ENCODE measurements around the gene SLIT3. TPM values are rescaled to one million over a fixed set of nuclear protein-coding genes. Genes with fewer than 3 reads are reported as not detected.

SLIT3 gene
- total RNA-seq, 1 experiment from 2014 or later, result 0.10 TPM

DNA sequence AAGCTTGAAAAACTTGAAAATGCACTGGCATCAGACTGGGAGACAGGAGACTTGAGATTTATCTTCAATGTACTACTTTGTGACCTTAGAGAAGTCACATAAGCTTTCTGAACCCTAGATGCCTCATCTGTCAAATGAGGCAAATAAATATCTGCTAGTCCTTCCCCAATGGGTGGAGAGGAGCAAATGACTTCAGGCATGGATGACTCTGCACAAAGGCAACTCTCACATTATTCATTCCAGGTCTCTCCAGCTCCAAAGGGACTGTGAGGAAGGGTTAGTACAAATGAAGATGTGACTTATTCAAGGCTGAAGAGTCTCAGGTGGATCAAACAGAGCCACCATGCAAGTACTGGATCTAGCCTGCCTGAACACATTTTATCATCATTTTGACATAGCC lies 228.7 kb downstream of the SLIT3 start:
- H3K27ac ChIP-seq (ENCODE audit: low read depth, low read length), result no peak overlapping the region
- peaks cover 55% of the 10 kb centered on the region for H3K27me3 ChIP-seq (ENCODE audit: insufficient read depth, low read length)
- no TSS peak for BruUV-seq (replicated peaks)
- no peaks in the 10 kb centered on the region for H3K79me2 ChIP-seq (ENCODE audit: insufficient read depth, low read length)
- H3K9me2 ChIP-seq (ENCODE audit: insufficient read depth), result no peaks in the 10 kb centered on the region
- ChIA-PET RAD21 (ENCODE audit: low non-redundant PET in 1 of 2, low total read pairs in 2 of 2, uncharacterized antibody in 2 of 2, unreplicated experiment in 2 of 2) (no interaction called here), POLR2A (no interaction called here), CTCF (no interaction called here)
- H3K4me3 ChIP-seq (replicated peaks in 1 of 2; ENCODE audit: low read depth in 1 of 2, low read length in 2 of 2), result no peak overlapping the region
- no peak overlapping the region for H3K4me2 ChIP-seq (ENCODE audit: low read length)
- no peaks in the 10 kb centered on the region for H3K9me3 ChIP-seq (ENCODE audit: control insufficient read depth in 1 of 2, insufficient read depth in 1 of 2, low read depth in 1 of 2, low read length in 2 of 2)
- DNase-seq (ENCODE audit: low read depth, low spot score), result no peak
- ATAC-seq, result no peak
- no peak for TF ChIP-seq ZNF274 (IDR thresholded peaks at IDR 0.05; ENCODE audit: low read depth, low read length)
- no peak for TF ChIP-seq YY1 (IDR thresholded peaks at IDR 0.05; ENCODE audit: extremely low read depth, insufficient replicate concordance, low read depth, low read length)
- TF ChIP-seq REST (IDR thresholded peaks at IDR 0.05; ENCODE audit: low read depth), result no peak
- no peak for TF ChIP-seq JUND (IDR thresholded peaks at IDR 0.05)
- no peak for TF ChIP-seq CBX3 (IDR thresholded peaks at IDR 0.05; ENCODE audit: low read depth)
- no peak for TF ChIP-seq SP1 (IDR thresholded peaks at IDR 0.05; ENCODE audit: low read depth)
- no peak for TF ChIP-seq EZH2phosphoT487 (IDR thresholded peaks at IDR 0.05; ENCODE audit: borderline replicate concordance)
- TF ChIP-seq FOSL1 (IDR thresholded peaks at IDR 0.05; ENCODE audit: low read depth), result no peak
- TF ChIP-seq, protein P1, sequence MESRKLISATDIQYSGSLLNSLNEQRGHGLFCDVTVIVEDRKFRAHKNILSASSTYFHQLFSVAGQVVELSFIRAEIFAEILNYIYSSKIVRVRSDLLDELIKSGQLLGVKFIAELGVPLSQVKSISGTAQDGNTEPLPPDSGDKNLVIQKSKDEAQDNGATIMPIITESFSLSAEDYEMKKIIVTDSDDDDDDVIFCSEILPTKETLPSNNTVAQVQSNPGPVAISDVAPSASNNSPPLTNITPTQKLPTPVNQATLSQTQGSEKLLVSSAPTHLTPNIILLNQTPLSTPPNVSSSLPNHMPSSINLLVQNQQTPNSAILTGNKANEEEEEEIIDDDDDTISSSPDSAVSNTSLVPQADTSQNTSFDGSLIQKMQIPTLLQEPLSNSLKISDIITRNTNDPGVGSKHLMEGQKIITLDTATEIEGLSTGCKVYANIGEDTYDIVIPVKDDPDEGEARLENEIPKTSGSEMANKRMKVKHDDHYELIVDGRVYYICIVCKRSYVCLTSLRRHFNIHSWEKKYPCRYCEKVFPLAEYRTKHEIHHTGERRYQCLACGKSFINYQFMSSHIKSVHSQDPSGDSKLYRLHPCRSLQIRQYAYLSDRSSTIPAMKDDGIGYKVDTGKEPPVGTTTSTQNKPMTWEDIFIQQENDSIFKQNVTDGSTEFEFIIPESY (IDR thresholded peaks at IDR 0.05; ENCODE audit: extremely low read depth, insufficient replicate concordance, low read length), result no peak
- no peak for TF ChIP-seq CEBPB (IDR thresholded peaks at IDR 0.05; ENCODE audit: low read depth)
- TF ChIP-seq POLR2A (IDR thresholded peaks at IDR 0.05; ENCODE audit: borderline replicate concordance, extremely low read depth, insufficient read depth, insufficient read length), result no peak
- no peak for TF ChIP-seq EGR1 (IDR thresholded peaks at IDR 0.05; ENCODE audit: low read depth)
- no peak for TF ChIP-seq SIN3A (IDR thresholded peaks at IDR 0.05; ENCODE audit: low read depth)
- TF ChIP-seq CTCF (IDR thresholded peaks at IDR 0.05 in 2 of 3, conservative IDR thresholded peaks at IDR 0.05 in 1 of 3; ENCODE audit: borderline replicate concordance in 1 of 3, insufficient read depth in 1 of 3, low read depth in 2 of 3, low read length in 2 of 3), result no peak
- TF ChIP-seq EZH2 (IDR thresholded peaks at IDR 0.05), result no peak
- TF ChIP-seq ELF1 (IDR thresholded peaks at IDR 0.05; ENCODE audit: borderline replicate concordance, low read depth), result no peak
- TF ChIP-seq ATF3 (IDR thresholded peaks at IDR 0.05), result no peak
- no peak overlapping the region for H2AFZ ChIP-seq (ENCODE audit: low read depth, low read length, poor library complexity, severe bottlenecking)
- no peak overlapping the region for H3K9ac ChIP-seq (ENCODE audit: low read length)
- H4K20me1 ChIP-seq (ENCODE audit: insufficient read depth), result no peaks in the 10 kb centered on the region
- H3K36me3 ChIP-seq (ENCODE audit: control insufficient read depth in 1 of 2, insufficient read depth in 2 of 2, low read length in 2 of 2), result no peaks in the 10 kb centered on the region
- H3K4me1 ChIP-seq (ENCODE audit: control insufficient read depth in 1 of 2, insufficient read depth in 2 of 2, low read length in 2 of 2), result no peaks in the 10 kb centered on the region
- intact Hi-C loops (cut with micrococcal nuclease), result no loop called here

Measured in HCT116 (cell line).